Measurements from ENCODE around the gene CD33.

CD33 gene

GRCh38 chr19:51274049-51274770 is 49.3 kb downstream of the CD33 start:
- TF ChIP-seq CTCF (IDR thresholded peaks at IDR 0.05; ENCODE audit: low read length, missing control alignments) = no peak
- DNase-seq (ENCODE audit: low read depth) = no peak
- H3K4me3 ChIP-seq (replicated peaks; ENCODE audit: low read depth, low read length) = no peak overlapping the region

DNA sequence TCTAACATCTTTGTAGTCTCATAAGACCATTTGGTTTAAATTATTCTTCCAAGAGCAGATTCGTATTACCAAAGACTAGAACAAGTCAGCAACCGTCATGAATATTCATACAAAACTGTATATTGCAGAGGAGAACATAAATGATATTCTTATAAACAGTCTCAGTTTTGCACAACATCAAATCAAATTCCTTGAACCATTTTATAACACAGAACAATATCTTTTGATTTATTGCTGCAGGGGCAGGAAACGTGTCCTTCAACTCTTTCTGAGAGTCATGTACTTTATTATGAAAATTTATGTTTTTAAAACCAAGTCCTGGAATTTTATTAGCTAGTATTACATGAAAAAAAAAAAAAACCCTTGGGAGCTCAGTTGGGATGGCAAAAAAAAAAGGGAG is 52.2 kb downstream of the CD33 start:
- TF ChIP-seq CTCF (IDR thresholded peaks at IDR 0.05; ENCODE audit: low read length, missing control alignments) = no peak
- no peak for DNase-seq (ENCODE audit: low read depth)
- no peak overlapping the region for H3K4me3 ChIP-seq (replicated peaks; ENCODE audit: low read depth, low read length)

- no peak for DNase-seq (ENCODE audit: low read depth)
- TF ChIP-seq CTCF (IDR thresholded peaks at IDR 0.05; ENCODE audit: low read length, missing control alignments) = no peak
- no peak overlapping the region for H3K4me3 ChIP-seq (replicated peaks; ENCODE audit: low read depth, low read length)
These were observed 57.5 kb downstream of the CD33 start for GRCh38 chr19:51282335-51282734.

- DNase-seq (ENCODE audit: low read depth) = no peak
- no peak overlapping the region for H3K4me3 ChIP-seq (replicated peaks; ENCODE audit: low read depth, low read length)
- no peak for TF ChIP-seq CTCF (IDR thresholded peaks at IDR 0.05; ENCODE audit: low read length, missing control alignments)
These were observed 60.8 kb downstream of the CD33 start for GRCh38 chr19:51285682-51286081.
